Activated CD8-positive, alpha-beta T cell treated with anti-CD3 and anti-CD28 coated beads, Interleukin-2, amount 10 ng/mL, durations not matched to agents 7 days and 5 days (primary cell): ENCODE data around the gene ZG16B. TPM values are rescaled to one million over a fixed set of nuclear protein-coding genes. Genes with fewer than 3 reads are reported as not detected.

Source experiments
- ATAC-seq: fragments of 150-1000 bp; cut with Tn5 transposase; one replicate; pipeline ENCODE4 v1.10.0; 2021; ENCODE audit warnings: moderate library complexity
- CTCF ChIA-PET: fragments of 350-600 bp; sonication (Branson Sonifier 250); formaldehyde crosslinking; loops from one replicate; lab custom pipeline; 2021; ENCODE audit warnings: antibody characterized with exemption; lab: Charles Lee
- POLR2A ChIA-PET: fragments of 350-600 bp; sonication (Branson Sonifier 250); formaldehyde crosslinking; loops from one replicate; lab custom pipeline; 2021; ENCODE audit warnings: antibody characterized with exemption; lab: Charles Lee
- DNase-seq: peaks from one replicate; pipeline ENCODE4 v3.0.0-alpha.2; 2020
- H3K27ac Mint-ChIP-seq: one replicate; pipeline ENCODE4 v1.8.0; 2021; ENCODE audit warnings: mild to moderate bottlenecking, mixed read lengths
- H3K27me3 Mint-ChIP-seq: one replicate; pipeline ENCODE4 v1.8.0; 2021; ENCODE audit warnings: low read depth, mixed read lengths
- H3K36me3 Mint-ChIP-seq: one replicate; pipeline ENCODE4 v1.8.0; 2021; ENCODE audit warnings: low read depth, mixed read lengths
- H3K4me1 Mint-ChIP-seq: one replicate; pipeline ENCODE4 v1.8.0; 2021; ENCODE audit warnings: low read depth, mixed read lengths
- H3K4me3 Mint-ChIP-seq: one replicate; pipeline ENCODE4 v1.8.0; 2021; ENCODE audit warnings: mild to moderate bottlenecking, mixed read lengths
- H3K9me3 Mint-ChIP-seq: one replicate; pipeline ENCODE4 v1.8.0; 2022; ENCODE audit warnings: mixed read lengths; ENCODE audit not compliant: insufficient read depth
- total RNA-seq, 2 experiments: library from RNA; stranded (reverse); gene quantifications; one replicate each; pipeline ENCODE4 v1.2.3, GENCODE V29; 2021

ZG16B gene
- total RNA-seq, 2 experiments from 2014 or later = 2.9 to 3.7 TPM

DNA sequence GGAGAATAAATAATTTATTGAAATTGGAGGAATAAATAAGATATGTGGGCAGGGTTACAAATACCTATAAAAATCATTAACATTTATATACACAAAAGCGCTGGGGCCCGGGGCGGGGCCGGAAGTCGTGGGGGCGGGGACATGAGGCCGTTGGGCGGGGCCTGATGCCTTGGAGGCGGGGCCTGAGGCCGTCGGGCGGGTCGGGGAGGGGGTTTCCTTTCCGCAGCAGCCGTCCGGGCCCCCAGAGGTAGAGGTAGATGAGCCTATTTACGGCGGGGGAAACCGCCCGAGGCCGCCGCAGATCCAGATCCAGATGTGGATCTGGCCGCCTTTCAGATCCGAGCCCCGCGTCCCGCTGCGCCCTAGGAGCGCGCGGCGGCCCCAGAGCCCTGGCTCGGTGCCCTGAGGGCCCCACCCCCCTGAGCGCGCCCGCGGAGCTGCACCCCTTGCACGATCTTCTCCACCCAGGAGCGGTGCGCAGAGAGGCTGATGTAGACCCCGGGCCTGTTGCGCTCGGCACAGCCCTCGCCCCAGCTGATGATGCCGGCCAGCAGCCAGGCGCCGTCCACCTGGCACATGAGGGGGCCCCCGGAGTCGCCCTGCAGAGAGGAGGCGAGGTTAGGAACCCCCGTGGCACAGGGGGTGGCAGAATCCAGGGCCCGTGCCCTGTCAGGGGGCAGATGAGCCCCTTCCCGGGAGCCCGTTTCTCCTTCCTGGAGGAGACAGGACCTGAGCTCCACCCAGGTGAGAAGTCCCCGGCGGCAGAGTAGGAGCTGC lies 22.8 kb downstream of the ZG16B start:
- Mint-ChIP-seq H3K4me3 (no peak overlapping the region), H3K27ac (no peak overlapping the region), H3K9me3 (peaks cover 9% of the 10 kb centered on the region), H3K36me3 (peaks cover 4% of the 10 kb centered on the region), H3K27me3 (peaks cover 11% of the 10 kb centered on the region), H3K4me1 (peaks cover 9% of the 10 kb centered on the region)
- ChIA-PET POLR2A (no interaction called here), CTCF (interaction anchor here (2.6 to 3.0 kb wide), 2 partner anchors 9 to 14 kb away, joined by 16 read pairs; no protein-coding TSS in a partner anchor)
- ATAC-seq (no peak), DNase-seq (no peak)

GRCh38 chr16:2853531-2854073 lies 23.5 kb downstream of the ZG16B start:
- Mint-ChIP-seq H3K27ac (no peak overlapping the region), H3K27me3 (peaks cover 11% of the 10 kb centered on the region), H3K4me1 (peaks cover 9% of the 10 kb centered on the region), H3K9me3 (peaks cover 9% of the 10 kb centered on the region), H3K4me3 (no peak overlapping the region), H3K36me3 (peaks cover 4% of the 10 kb centered on the region)
- CTCF ChIA-PET = interaction anchor here (1.6 to 3.0 kb wide), 3 partner anchors 9 to 15 kb away, joined by 16 to 19 read pairs (median 16); no protein-coding TSS in a partner anchor
- DNase-seq (no peak), ATAC-seq (no peak)
- POLR2A ChIA-PET = no interaction called here

DNA sequence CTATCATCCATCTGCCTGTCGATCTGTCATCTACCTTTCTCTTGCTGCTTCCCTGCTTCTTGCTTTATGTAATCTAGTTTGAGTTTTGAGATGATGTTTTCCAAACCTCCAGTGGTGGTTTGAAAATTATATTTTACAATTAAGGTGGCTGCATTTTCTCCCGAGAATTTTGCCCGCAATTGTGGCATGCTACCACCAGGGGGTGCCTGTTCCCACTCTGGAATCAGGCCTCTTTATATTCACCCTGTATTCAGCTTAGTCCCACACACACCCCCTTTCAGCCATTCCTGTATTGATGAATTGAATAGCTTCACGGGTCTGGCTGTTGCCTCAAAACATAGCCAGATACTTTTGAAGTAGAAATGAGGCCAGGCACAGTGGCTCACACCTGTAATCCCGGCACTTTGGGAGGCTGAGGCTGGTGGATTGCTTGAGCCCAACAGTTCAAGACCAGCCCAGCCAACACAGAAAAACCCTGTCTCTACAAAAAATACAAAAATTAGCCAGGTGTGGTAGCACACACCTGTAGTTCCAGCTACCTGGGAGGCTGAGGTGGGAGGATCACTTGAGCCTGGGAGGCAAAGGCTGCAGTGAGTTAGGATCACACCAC lies 24.7 kb downstream of the ZG16B start:
- Mint-ChIP-seq H3K27me3 (peaks cover 3% of the 10 kb centered on the region), H3K9me3 (peaks cover 9% of the 10 kb centered on the region), H3K36me3 (peaks cover 4% of the 10 kb centered on the region), H3K4me3 (no peak overlapping the region), H3K27ac (no peak overlapping the region), H3K4me1 (peaks cover 9% of the 10 kb centered on the region)
- POLR2A ChIA-PET = no interaction called here
- CTCF ChIA-PET = interaction anchor here (1.0 to 3.0 kb wide), 4 partner anchors 11 to 16 kb away, joined by 3 to 19 read pairs (median 16); no protein-coding TSS in a partner anchor
- ATAC-seq (no peak), DNase-seq (no peak)

- Mint-ChIP-seq H3K4me1 (peaks cover 9% of the 10 kb centered on the region), H3K4me3 (no peak overlapping the region), H3K27me3 (peaks cover 3% of the 10 kb centered on the region), H3K27ac (no peak overlapping the region), H3K9me3 (peaks cover 9% of the 10 kb centered on the region), H3K36me3 (peaks cover 4% of the 10 kb centered on the region)
- ATAC-seq (no peak), DNase-seq (no peak)
- ChIA-PET POLR2A (no interaction called here), CTCF (interaction anchor here (1.0 to 3.0 kb wide), 4 partner anchors 11 to 17 kb away, joined by 3 to 16 read pairs (median 13); no protein-coding TSS in a partner anchor)
Measured at GRCh38 chr16:2855536-2855935, 25.4 kb downstream of the ZG16B start.

DNA sequence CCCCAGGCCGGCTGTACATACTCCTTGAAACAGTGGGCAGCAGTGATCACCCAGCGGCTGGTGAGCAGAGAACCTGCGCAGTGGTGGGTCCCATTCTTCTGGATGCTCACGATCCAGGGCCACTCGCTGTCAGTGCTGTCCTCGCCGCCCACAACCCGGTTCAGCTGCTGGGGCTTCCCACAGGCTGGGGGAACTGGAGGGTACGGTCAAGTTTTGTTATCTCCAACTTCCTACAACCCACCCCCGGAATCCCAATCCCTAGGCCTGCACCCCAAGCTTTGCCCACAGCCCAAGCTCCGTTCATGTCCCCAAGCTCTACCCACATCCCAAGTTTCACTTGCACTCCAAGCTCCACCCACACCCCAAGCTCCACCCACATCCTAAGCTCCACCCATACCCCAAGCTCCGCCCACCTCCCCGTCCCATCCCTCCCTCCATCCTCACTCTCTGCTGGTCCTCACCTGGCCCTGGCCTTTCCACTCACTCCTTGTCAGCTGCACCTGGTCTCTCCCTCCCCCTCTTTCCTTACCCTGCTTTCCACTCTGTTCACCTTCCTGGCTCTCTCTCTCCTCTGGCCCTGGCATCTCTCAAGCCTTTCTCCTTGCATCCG lies 26.1 kb downstream of the ZG16B start:
- peaks cover 9% of the 10 kb centered on the region for H3K9me3 Mint-ChIP-seq
- ChIA-PET CTCF (interaction anchor here (0.7 to 1.4 kb wide), 2 partner anchors 12 to 18 kb away, joined by 3 to 10 read pairs; no protein-coding TSS in a partner anchor), POLR2A (no interaction called here)
- peak overlapping the region; percentile 37 for H3K27ac Mint-ChIP-seq
- H3K4me3 Mint-ChIP-seq = no peak overlapping the region
- ATAC-seq (no peak), DNase-seq (no peak)
- peaks cover 9% of the 10 kb centered on the region for H3K4me1 Mint-ChIP-seq
- H3K36me3 Mint-ChIP-seq = peaks cover 4% of the 10 kb centered on the region
- H3K27me3 Mint-ChIP-seq = peaks cover 3% of the 10 kb centered on the region

DNA sequence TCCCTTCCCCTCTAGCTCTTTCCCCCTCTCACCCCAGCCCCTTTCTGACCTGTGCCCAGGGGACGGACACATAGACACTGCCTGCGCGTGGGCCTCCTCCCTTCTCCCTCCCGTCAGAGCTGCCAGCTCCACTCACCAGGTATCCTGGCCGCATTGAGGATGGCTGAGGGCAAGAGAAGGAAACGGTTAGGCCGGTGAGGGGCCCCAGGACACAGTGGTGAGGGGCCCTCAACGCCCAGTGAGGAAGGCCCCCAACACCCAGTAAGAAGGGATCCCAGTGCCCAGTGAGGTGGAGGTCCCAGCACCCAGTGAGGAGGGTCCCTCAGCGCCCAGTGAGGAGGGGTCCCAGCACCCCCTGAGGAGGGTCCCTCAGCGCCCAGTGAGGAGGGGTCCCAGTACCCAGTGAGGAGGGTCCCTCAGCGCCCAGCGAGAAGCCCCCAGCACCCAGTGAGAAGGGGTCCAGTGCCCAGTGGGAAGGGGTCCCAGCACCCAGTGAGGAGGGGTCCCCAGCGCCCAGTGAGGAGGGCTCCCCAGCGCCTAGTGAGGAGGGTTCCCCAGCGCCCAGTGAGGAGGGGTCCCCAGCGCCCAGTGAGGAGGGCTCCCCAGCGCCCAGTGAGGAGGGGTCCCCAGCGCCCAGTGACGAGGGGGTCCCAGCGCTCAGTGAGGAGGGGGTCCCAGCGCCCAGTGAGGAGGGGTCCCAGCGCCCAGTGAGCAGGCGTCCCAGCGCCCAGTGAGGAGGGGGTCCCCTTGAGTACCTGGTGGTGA lies 26.8 kb downstream of the ZG16B start:
- ChIA-PET POLR2A (no interaction called here), CTCF (interaction anchor here (0.7 to 1.4 kb wide), 2 partner anchors 11 to 19 kb away, joined by 3 to 10 read pairs; no protein-coding TSS in a partner anchor)
- H3K9me3 Mint-ChIP-seq = peaks cover 9% of the 10 kb centered on the region
- H3K27ac Mint-ChIP-seq = peak overlapping the region; percentile 37
- H3K4me3 Mint-ChIP-seq = no peak overlapping the region
- H3K36me3 Mint-ChIP-seq = peaks cover 4% of the 10 kb centered on the region
- peaks cover 3% of the 10 kb centered on the region for H3K27me3 Mint-ChIP-seq
- DNase-seq (no peak), ATAC-seq (no peak)
- H3K4me1 Mint-ChIP-seq = peaks cover 9% of the 10 kb centered on the region

DNA sequence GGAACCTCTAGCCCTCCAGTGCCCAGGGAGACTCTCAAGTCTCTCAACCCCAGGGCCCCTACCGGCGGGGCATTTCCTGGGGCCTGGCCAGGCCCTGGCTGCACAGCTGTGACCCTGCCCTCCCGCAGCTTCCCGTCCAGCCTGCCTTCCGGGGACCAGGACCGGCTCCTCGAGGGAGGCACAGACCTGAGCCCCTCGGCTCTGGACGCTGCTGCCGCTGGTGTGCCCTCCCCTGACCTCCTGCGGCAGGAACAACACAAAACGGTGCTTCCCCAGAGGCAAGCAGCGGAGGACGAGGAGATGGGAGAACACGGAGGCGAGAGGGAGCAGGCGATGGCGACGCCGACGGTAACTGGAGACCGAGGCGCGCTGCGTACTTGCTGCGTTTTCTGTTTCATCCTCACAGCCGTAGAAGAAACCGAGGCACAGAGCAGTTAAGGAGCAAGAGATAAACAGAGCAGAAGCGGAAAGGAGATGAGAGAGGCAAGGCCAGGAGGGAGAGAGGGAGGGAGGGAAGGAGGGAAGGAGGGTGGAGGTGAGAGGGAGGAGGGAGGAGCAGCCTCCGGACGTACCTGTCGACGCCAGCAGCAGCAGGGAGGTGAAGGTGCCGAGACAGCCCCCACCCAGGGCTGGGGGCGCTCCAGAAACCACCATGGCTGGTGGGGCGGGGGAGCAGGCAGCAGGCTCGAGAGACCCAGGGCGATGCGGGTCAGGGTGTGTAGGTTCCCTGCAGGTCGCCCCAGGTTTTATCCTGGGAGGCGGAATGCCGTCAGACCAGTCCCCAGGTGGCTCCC lies 27.5 kb downstream of the ZG16B start, which contains the start of gene PRSS22:
Gene PRSS22, minus strand, starts transcription at position 720 of the 794 bp plus-strand sequence. Its CDS starts 66 bp downstream, at position 654.
- H3K27me3 Mint-ChIP-seq = peaks cover 3% of the 10 kb centered on the region
- DNase-seq = no peak

GRCh38 chr16:2858245-2859025 lies 28.3 kb downstream of the ZG16B start:
- no peak overlapping the region for H3K4me3 Mint-ChIP-seq
- ATAC-seq (no peak), DNase-seq (no peak)
- ChIA-PET CTCF (interaction anchor here (1.2 kb wide), 1 partner anchor 10 kb away, joined by 4 read pairs; no protein-coding TSS in a partner anchor), POLR2A (no interaction called here)
- H3K4me1 Mint-ChIP-seq = peaks cover 9% of the 10 kb centered on the region
- H3K27ac Mint-ChIP-seq = no peak overlapping the region
- peaks cover 9% of the 10 kb centered on the region for H3K9me3 Mint-ChIP-seq
- peaks cover 3% of the 10 kb centered on the region for H3K27me3 Mint-ChIP-seq
- H3K36me3 Mint-ChIP-seq = peaks cover 4% of the 10 kb centered on the region

More for the DNA sequence above, 27.5 kb downstream of the ZG16B start, which contains the start of gene PRSS22:
- ATAC-seq = peak; percentile 28
- peaks cover 4% of the 10 kb centered on the region for H3K36me3 Mint-ChIP-seq
- H3K4me3 Mint-ChIP-seq = peak within 1 kb of the TSS; percentile 48
- H3K4me1 Mint-ChIP-seq = peaks cover 9% of the 10 kb centered on the region
- peak within 1 kb of the TSS; percentile 55 for H3K27ac Mint-ChIP-seq
- POLR2A ChIA-PET = no interaction called here
- peaks cover 9% of the 10 kb centered on the region for H3K9me3 Mint-ChIP-seq
- CTCF ChIA-PET = interaction anchor here (1.2 kb wide), 1 partner anchor 10 kb away, joined by 4 read pairs; no protein-coding TSS in a partner anchor

GRCh38 chr16:2859686-2860265 lies 29.7 kb downstream of the ZG16B start:
- CTCF ChIA-PET = interaction anchor here (0.7 kb wide), 1 partner anchor 20 kb away, joined by 3 read pairs; no protein-coding TSS in a partner anchor
- ATAC-seq = no peak
- H3K36me3 Mint-ChIP-seq = no peaks in the 10 kb centered on the region
- POLR2A ChIA-PET = no interaction called here
- H3K9me3 Mint-ChIP-seq = peaks cover under 1% of the 10 kb centered on the region
- H3K27me3 Mint-ChIP-seq = peaks cover 6% of the 10 kb centered on the region
- peaks cover 10% of the 10 kb centered on the region for H3K4me1 Mint-ChIP-seq
- no peak for DNase-seq
- H3K4me3 Mint-ChIP-seq = no peak overlapping the region
- no peak overlapping the region for H3K27ac Mint-ChIP-seq
